ENCODE results near the gene SPARCL1.
"Not testable (repeated sequence)": the region's sequence is repeated elsewhere in the genome, so short reads cannot be mapped to it uniquely, and the experiment has no call there.

The SPARCL1 gene

DNA sequence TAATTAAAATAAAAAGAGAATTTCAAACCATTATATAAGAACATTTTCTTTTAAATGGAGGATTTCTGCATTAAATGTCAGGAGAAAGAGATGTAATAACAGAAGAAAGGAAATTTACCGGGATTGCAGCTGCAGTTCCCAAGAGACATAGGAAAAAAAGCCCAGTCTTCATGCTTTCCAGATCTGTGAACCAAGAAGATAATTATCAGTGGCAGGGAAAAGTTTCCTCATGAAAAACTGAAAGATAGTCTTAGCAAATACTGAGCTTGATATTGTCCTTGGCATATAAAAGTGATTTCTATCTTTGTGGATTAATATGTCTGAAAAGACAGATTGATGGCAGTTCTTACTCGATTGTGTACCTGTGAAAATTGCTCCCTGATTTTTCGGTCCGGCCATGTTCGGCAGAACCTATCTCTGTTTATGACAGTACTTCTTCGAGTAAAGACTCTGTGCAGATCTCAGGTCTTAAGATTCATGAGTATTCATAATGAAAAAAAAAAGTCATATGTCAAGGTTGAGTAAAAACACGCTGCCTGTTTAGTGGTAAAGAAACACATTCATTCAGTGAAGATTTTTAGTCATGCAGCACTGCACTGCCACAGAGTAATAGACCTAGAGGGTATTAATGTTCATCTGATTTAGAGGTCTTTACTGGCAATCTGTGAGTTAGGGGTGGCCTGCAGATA is 29.6 kb downstream of the SPARCL1 start:
- no peak for FAIRE-seq

GRCh38 chr4:87498446-87498900 is 30.7 kb downstream of the SPARCL1 start:
- FAIRE-seq = no peak

DNA sequence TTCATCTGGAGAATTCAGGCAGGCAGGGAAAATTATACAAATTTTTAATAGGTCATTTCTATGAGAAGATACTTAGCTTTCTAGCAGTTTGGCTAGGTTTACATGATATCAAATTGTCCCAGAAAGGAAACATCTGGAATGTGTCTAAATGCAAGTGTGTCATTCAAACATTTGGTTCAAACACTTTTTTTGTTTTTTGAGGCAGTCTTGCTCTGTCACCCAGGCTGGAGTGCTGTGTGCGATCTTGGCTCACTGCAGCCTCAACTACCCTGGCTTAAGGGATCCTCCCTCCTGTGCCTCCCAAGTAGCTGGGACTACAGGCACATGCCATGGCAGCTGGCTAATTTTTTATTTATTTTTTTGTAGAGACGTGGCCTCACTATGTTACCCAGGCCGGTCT is 31.6 kb downstream of the SPARCL1 start:
- FAIRE-seq = no peak

DNA sequence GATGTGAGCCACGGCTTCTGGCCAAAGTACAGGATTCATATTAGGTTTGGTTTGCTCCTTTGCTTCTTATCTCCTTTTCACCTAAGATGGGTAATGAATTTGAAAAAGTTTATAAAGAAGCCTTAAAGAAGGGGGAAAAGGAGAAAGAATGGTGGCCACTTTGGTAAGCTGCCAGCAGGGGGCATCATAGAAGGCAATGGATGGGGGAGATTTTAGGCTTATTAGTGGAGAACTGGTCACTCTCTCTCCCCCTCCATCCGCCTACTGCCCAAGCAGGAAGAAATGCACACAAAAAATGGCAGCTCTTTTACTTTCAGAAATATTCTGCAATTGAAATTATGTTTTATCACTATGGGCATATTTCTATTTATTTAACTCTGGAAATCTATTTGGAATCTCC is 32.0 kb downstream of the SPARCL1 start:
- FAIRE-seq = no peak

DNA sequence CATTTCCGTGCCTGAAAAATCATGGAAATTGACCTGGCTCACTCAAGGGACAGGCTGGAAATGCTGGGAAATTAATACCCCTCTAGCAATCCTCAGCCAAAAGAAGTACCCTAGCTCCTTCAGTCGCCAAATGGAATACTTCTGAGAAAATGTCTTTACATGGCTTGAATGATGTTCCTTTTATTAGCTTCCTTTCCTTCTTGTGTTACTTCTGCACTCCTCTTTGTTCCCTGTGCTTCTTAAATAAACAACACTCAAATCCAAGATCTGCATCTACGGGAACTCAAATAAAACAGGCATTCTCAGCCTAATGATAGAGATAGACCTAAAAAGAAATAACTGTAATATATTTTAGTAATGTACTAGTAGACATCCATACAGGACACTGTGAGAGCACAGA is 36.1 kb downstream of the SPARCL1 start:
- no peak for FAIRE-seq

DNA sequence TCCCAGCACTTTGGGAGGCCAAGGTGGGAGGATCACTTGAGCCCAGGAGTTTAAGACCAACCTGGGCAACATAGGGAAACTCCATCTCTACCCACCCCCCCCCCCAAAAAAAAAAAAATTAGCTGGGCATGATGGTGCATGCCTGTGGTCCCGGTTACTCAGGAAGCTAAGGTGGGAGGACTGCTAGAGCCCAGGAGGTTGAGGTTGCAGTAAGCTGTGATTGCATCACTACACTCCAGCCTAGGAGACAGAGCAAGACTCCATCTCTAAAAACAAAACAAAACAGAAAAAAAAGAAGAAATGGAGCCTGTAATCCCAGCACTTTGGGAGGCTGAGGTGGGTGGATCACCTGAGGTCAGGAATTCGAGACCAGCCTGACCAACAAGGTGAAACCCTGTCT is 37.3 kb downstream of the SPARCL1 start:
- FAIRE-seq = not testable (repeated sequence)

GRCh38 chr4:87491436-87491835 is 37.7 kb downstream of the SPARCL1 start:
- FAIRE-seq = no peak

DNA sequence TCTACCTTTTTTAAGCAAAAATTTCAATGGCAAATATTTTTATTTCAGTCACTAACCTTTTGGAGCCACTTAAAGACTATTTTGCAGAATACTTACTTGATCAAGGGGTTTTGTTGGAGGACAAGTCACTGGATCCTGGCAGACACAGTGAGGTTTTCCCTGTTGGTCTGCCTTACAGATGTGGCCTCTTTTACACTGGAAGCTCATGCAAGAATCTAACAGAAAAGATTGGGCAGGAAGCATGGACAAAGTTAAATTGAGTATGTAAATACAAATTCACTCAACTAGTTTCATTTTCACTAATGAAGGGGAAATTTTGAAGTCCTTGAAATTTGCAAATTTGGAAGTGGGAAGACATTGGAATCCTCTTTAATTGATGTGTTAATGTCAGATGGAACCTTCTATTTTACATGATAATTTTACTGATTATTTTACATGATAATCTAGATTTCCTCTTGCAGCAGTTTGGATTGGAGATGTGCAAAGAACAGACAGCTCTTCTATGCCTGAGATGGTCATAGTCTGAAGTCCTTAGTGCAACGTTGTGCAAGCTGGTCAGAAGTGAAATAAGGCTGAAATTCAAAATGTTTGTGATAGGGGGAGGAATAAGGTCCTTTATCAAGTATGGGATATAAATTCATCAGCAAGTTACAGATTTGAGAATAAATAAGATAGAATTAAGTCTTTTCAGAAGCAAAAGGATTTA is 38.4 kb downstream of the SPARCL1 start:
- no peak for FAIRE-seq

- FAIRE-seq = no peak
Observed at GRCh38 chr4:87489678-87490077, 39.5 kb downstream of the SPARCL1 start.

DNA sequence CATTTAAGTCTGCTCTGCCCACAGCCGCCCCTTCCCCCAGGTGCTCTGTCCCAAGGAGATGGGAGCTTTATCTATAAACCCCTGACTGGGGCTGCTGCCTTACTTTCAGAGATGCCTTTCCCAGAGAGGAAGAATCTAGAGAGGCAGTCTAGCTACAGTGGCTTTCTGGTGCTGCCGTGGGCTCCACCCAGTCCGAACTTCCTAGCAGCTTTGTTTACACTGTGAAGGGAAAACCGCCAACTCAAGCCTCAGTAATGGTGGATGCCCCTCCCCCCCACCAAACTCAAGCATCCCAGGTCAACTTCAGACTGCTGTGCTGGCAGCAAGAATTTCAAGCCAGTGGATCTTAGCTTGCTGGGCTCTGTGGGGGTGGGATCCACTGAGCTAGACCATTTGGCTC is 40.5 kb downstream of the SPARCL1 start:
- FAIRE-seq = not testable (repeated sequence)

DNA sequence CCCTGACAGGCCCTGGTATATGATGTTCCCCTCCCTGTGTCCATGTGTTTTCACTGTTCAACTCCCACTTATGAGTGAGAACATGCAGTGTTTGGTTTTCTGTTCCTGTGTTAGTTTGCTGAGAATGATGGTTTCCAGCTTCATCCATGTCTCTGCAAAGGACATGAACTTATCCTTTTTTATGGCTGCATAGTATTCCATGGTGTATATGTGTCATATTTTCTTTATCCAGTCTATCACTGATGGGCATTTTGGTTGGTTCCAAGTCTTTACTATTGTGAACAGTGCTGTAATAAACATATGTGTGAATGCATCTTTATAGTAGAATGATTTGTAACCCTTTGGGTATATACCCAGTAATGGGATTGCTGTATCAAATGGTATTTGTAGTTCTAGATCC is 45.9 kb downstream of the SPARCL1 start:
- FAIRE-seq = not testable (repeated sequence)

- no peak for FAIRE-seq
Observed at GRCh38 chr4:87481377-87481776, 47.8 kb downstream of the SPARCL1 start.

- FAIRE-seq = no peak
Observed at GRCh38 chr4:87478732-87479250, 50.4 kb downstream of the SPARCL1 start.

GRCh38 chr4:87476934-87477333 is 52.2 kb downstream of the SPARCL1 start:
- no peak for FAIRE-seq

GRCh38 chr4:87469390-87469789 is 59.8 kb downstream of the SPARCL1 start:
- FAIRE-seq = no peak

DNA sequence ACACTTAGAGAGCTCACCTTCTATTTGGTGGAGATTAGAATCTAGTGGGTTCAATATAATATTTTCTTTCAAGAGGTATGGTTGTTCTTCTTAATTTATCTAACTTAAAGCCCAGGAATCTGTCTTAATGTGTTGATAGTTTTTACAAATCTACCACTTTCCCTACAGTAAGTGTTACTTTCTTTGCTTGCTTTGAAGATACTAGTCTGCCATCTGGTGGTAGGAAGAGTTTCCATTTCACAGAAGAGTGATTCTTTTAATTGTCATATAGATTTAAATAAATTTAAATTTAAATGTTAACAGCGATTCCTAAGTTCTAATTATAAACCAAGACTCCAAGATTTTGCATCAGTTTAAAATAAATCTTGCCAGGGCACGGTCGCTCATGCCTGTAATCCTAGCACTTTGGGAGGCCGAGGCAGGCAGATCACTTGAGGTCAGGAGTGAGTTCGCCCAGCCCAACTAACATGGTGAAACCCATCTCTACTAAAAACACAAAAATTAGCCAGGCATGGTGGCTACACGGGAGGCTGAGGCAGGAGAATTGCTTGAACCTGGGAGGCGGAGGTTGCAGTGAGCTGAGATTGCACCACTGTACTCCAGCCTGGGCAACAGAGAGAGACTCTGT is 63.3 kb downstream of the SPARCL1 start:
- FAIRE-seq = peak; percentile 97

DNA sequence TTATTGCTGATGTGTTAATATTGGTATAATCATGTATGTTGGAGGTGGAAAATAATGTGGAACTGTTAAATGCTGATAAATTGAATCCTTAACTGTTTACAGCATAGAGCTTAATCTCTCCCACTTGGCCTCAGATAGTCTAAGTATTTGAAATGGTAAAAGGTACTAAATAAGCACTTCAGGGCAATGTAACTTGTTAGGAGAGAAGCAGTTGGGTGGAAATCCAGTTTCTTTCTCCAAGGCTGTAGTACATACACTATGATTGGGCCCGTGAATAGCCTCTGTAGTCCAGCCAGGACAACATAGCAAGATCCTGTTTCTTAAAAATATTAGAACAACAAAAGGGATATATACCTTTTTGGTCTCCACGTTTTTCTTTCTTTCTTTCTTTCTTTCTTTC is 67.1 kb downstream of the SPARCL1 start:
- FAIRE-seq = peak; percentile 6

GRCh38 chr4:87461281-87461700 is 67.9 kb downstream of the SPARCL1 start:
- no peak for FAIRE-seq

DNA sequence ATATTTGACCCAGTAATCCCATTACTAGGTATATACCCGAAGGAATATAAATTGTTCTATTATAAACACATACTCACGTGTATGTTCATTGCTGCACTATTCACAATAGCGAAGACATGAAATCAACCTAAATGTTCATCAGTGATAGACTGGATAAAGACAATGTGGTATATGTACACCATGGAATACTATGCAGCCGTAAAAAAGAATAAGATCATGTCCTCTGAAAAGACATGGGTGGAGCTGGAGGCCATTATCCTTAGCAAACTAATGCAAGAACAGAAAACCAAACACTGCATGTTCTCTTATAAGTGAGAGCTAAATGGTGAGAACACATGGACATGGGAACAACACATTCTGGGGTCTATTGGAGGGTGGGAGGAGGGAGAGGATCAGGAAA is 70.3 kb downstream of the SPARCL1 start:
- no peak for FAIRE-seq

GRCh38 chr4:87451537-87451936 is 77.6 kb downstream of the SPARCL1 start:
- FAIRE-seq = no peak

GRCh38 chr4:87446375-87446774 is 82.8 kb downstream of the SPARCL1 start:
- FAIRE-seq = not testable (repeated sequence)

DNA sequence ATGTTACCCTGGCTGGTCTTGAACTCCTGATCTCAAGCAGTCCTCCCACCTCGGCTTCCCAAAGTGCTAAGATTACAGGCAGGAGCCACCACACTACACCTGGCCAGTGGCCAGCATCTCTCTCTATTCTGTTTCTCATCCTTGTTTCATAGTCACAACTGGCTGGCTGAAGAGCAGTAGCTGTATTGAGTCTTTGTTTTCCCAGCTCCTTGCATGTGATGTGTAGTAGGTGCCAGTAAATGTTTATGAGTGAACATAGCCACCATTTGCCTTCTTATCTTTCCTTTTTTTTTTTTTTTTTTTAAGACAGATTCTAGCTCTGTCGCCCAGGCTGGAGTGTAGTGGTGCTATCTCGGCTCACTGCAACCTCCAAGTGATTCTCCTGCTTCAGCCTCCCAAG is 83.2 kb downstream of the SPARCL1 start:
- FAIRE-seq = no peak

DNA sequence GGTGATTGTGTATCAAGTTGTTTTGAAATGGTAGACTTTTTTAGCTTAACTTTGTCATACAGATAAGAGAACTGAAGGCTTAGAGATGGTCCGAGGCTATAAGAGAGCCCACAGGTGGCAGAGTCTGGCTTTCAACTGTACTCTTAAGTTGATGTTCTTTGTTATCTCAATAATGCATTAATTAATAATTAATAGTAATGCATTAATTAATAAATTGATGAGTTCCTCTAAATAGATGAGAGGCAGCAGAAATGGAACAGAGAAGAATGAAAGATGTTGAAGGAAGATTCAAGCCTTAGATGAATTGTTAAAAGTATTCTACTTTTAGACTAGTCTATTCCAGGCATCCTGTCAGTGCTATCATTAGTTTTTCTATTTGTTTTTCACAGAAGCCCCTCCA is 84.4 kb downstream of the SPARCL1 start:
- FAIRE-seq = no peak

DNA sequence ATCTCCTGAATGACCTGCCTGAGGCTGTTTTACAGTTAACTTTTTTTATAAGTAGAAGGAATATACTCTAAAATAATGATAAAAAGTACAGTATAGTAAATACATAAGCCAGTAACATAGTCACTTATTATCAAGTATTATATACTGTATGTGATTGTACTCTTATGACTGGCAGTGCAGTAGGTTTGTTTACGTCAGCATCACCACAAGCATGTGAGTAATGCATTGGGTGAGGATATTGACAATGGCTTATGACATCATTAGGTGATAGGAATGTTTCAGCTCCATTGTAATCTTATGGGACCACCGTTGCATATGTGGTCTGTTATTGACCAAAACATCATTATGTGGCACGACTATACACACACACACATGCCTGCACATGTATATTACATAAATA is 86.3 kb downstream of the SPARCL1 start:
- FAIRE-seq = no peak
